ENCODE results near the gene ITPKC. TPM values are rescaled to one million over a fixed set of nuclear protein-coding genes. Genes with fewer than 3 reads are reported as not detected.

ITPKC gene
- total and polyA plus RNA-seq, 10 of the 15 experiments (the other 5 are each of a cell fraction or from before 2014, with no cell fraction given): 0.03 to 6.4 (median 3.5) TPM

GRCh38 chr19:40745402-40745780, 28.5 kb downstream of the ITPKC start:
- CTCF ChIA-PET: interaction anchor here (0.7 to 4.5 kb wide), 4 partner anchors 12 to 74 kb away, joined by 3 to 26 read pairs (median 8); no protein-coding TSS in a partner anchor
- whole genome bisulfite sequencing (ENCODE audit: insufficient coverage, insufficient replicate concordance, low lambda C conversion rate, missing lambda C conversion rate): 79% methylated on average over 7 of the region's 7 CpGs
- H2AFZ ChIP-seq (ENCODE audit: control insufficient read depth, low read depth, low read length): no peak overlapping the region
- no peak for DNase-seq (ENCODE audit: low read depth, low spot score)
- POLR2A ChIA-PET: interaction anchor here (1.2 to 2.1 kb wide), 2 partner anchors 9 to 32 kb away, joined by 4 to 6 read pairs; partner anchors contain the start of gene RAB4B
- intact Hi-C loops (cut with micrococcal nuclease; ENCODE audit: unreplicated experiment): no loop called here
- no peak overlapping the region for H3K4me2 ChIP-seq (ENCODE audit: control insufficient read depth, insufficient read depth)
- no peak for ATAC-seq
- H4K20me1 ChIP-seq (ENCODE audit: control insufficient read depth, insufficient read depth): no peaks in the 10 kb centered on the region
- BruUV-seq (replicated peaks): no TSS peak
- H3K9ac ChIP-seq (ENCODE audit: control insufficient read depth, insufficient read depth, low read length): no peak overlapping the region
- RAD21 ChIA-PET (ENCODE audit: unreplicated experiment): interaction anchor here (1.2 to 16.3 kb wide), 5 partner anchors 9 to 82 kb away, joined by 4 to 291 read pairs (median 6); partner anchors contain the start of genes MIA and RAB4B
- no peak overlapping the region for H3K4me3 ChIP-seq
- FAIRE-seq: no peak
- no peaks in the 10 kb centered on the region for H3K9me3 ChIP-seq (replicated peaks; ENCODE audit: control insufficient read depth, insufficient read depth, low read length)
- in situ Hi-C loops (cut with MboI): no loop called here
- H3K27me3 ChIP-seq (replicated peaks in 1 of 2; ENCODE audit: control insufficient read depth in 2 of 2, insufficient read depth in 2 of 2, low read length in 1 of 2): no peaks in the 10 kb centered on the region
- peaks cover 25% of the 10 kb centered on the region for H3K79me2 ChIP-seq (ENCODE audit: control insufficient read depth, insufficient read depth, low read length)
- no peaks in the 10 kb centered on the region; a peak in 2 of 4 replicates for H3K36me3 ChIP-seq (ENCODE audit: control insufficient read depth in 2 of 2, insufficient read depth in 2 of 2, low read length in 1 of 2)
- SMC1A ChIA-PET (ENCODE audit: uncharacterized antibody, unreplicated experiment): interaction anchor here (0.6 to 2.1 kb wide), 7 partner anchors 23 to 340 kb away, joined by 3 to 7 read pairs (median 4); partner anchors contain the start of genes EGLN2 and RAB4B
- no peak for TF ChIP-seq FOS (IDR thresholded peaks at IDR 0.05; ENCODE audit: borderline replicate concordance, extremely low read depth, insufficient read length)
- TF ChIP-seq HSF1 (IDR thresholded peaks at IDR 0.05; ENCODE audit: low read depth, low read length): no peak
- no peak for TF ChIP-seq ZNF24 (IDR thresholded peaks at IDR 0.05)
- TF ChIP-seq, protein P1, sequence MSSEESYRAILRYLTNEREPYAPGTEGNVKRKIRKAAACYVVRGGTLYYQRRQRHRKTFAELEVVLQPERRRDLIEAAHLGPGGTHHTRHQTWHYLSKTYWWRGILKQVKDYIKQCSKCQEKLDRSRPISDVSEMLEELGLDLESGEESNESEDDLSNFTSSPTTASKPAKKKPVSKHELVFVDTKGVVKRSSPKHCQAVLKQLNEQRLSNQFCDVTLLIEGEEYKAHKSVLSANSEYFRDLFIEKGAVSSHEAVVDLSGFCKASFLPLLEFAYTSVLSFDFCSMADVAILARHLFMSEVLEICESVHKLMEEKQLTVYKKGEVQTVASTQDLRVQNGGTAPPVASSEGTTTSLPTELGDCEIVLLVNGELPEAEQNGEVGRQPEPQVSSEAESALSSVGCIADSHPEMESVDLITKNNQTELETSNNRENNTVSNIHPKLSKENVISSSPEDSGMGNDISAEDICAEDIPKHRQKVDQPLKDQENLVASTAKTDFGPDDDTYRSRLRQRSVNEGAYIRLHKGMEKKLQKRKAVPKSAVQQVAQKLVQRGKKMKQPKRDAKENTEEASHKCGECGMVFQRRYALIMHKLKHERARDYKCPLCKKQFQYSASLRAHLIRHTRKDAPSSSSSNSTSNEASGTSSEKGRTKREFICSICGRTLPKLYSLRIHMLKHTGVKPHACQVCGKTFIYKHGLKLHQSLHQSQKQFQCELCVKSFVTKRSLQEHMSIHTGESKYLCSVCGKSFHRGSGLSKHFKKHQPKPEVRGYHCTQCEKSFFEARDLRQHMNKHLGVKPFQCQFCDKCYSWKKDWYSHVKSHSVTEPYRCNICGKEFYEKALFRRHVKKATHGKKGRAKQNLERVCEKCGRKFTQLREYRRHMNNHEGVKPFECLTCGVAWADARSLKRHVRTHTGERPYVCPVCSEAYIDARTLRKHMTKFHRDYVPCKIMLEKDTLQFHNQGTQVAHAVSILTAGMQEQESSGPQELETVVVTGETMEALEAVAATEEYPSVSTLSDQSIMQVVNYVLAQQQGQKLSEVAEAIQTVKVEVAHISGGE (CRISPR knock-in tag; IDR thresholded peaks at IDR 0.05): no peak
- TF ChIP-seq MXI1 (IDR thresholded peaks at IDR 0.05; ENCODE audit: low read depth, low read length): no peak
- TF ChIP-seq CREM (IDR thresholded peaks at IDR 0.05; ENCODE audit: low read depth): no peak
- no peak for TF ChIP-seq CEBPB (IDR thresholded peaks at IDR 0.05; ENCODE audit: borderline replicate concordance in 1 of 2, low read depth in 2 of 2, low read length in 2 of 2)
- no peak for TF ChIP-seq ATF7 (IDR thresholded peaks at IDR 0.05; ENCODE audit: low read depth)
- TF ChIP-seq E2F4 (IDR thresholded peaks at IDR 0.05; ENCODE audit: low read depth, low read length): no peak
- TF ChIP-seq IKZF2 (IDR thresholded peaks at IDR 0.05): no peak
- no peak for TF ChIP-seq NFXL1 (IDR thresholded peaks at IDR 0.05; ENCODE audit: borderline replicate concordance)
- TF ChIP-seq, protein P2, sequence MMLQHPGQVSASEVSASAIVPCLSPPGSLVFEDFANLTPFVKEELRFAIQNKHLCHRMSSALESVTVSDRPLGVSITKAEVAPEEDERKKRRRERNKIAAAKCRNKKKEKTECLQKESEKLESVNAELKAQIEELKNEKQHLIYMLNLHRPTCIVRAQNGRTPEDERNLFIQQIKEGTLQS (IDR thresholded peaks at IDR 0.05; ENCODE audit: borderline replicate concordance, extremely low read depth, low read depth, low read length): no peak
- TF ChIP-seq SRF (IDR thresholded peaks at IDR 0.05; ENCODE audit: low read depth in 2 of 2, low read length in 2 of 2): no peak
- no peak for TF ChIP-seq ZZZ3 (IDR thresholded peaks at IDR 0.05; ENCODE audit: control insufficient read depth, insufficient read length, low read depth)
- TF ChIP-seq BMI1 (IDR thresholded peaks at IDR 0.05; ENCODE audit: borderline replicate concordance): no peak
- TF ChIP-seq NFYB (IDR thresholded peaks at IDR 0.05; ENCODE audit: insufficient read depth, low read depth, low read length): no peak
- no peak overlapping the region for H3K27ac ChIP-seq (ENCODE audit: control insufficient read depth, insufficient read depth)
- H3K4me1 ChIP-seq (ENCODE audit: control insufficient read depth, insufficient read depth, low read length): peaks cover 8% of the 10 kb centered on the region

Measured in GM12878 (cell line).